Loucy (cell line): ENCODE measurements around the gene GRAMD2A.

Source experiments
- H2AFZ ChIP-seq: fragments of 200-600 bp; sonication (generic); 2 replicates; pipeline ENCODE4 v1.6.0; 2016; ENCODE audit warnings: antibody characterized with exemption, mild to moderate bottlenecking, low read length, moderate library complexity
- H3F3A ChIP-seq: fragments of 200-600 bp; 2 replicates; pipeline ENCODE4 v1.6.0; 2016; ENCODE audit warnings: antibody characterized with exemption, low read depth, mild to moderate bottlenecking
- H3K27me3 ChIP-seq: fragments of 200-600 bp; sonication (generic); 2 replicates; pipeline ENCODE4 v1.6.1; 2014; ENCODE audit warnings: low read length, mild to moderate bottlenecking; ENCODE audit not compliant: insufficient read depth, poor library complexity, severe bottlenecking
- H3K36me3 ChIP-seq: fragments of 200-600 bp; sonication (generic); 2 replicates; pipeline ENCODE4 v1.6.1; 2016; ENCODE audit warnings: low read length; ENCODE audit not compliant: insufficient read depth
- H3K4me1 ChIP-seq: fragments of 200-600 bp; sonication (generic); 2 replicates; pipeline ENCODE4 v1.5.1; 2014; ENCODE audit warnings: low read length, mild to moderate bottlenecking; ENCODE audit not compliant: insufficient read depth, poor library complexity, severe bottlenecking
- H3K4me2 ChIP-seq: fragments of 200-600 bp; sonication (generic); 2 replicates; pipeline ENCODE4 v1.6.0; 2014; ENCODE audit warnings: antibody characterized with exemption, low read length, low read depth, mild to moderate bottlenecking; ENCODE audit not compliant: poor library complexity, severe bottlenecking
- H3K4me3 ChIP-seq: fragments of 200-600 bp; sonication (generic); 2 replicates; pipeline ENCODE4 v1.5.1; 2014; ENCODE audit warnings: low read length, mild to moderate bottlenecking, mixed read lengths; ENCODE audit not compliant: poor library complexity, severe bottlenecking
- H3K79me2 ChIP-seq: fragments of 200-600 bp; sonication (generic); 2 replicates; pipeline ENCODE4 v1.6.1; 2014; ENCODE audit warnings: low read length; ENCODE audit not compliant: insufficient read depth
- H3K9ac ChIP-seq: fragments of 200-600 bp; sonication (generic); 2 replicates; pipeline ENCODE4 v1.6.0; 2014; ENCODE audit warnings: mild to moderate bottlenecking, low read depth, low read length, moderate library complexity; ENCODE audit not compliant: poor library complexity, severe bottlenecking
- H3K9me2 ChIP-seq: fragments of 200-600 bp; sonication (generic); replicated peaks from 2 replicates; pipeline ENCODE4 v1.6.1; 2016; ENCODE audit warnings: low read depth, low read length, mixed read lengths
- H3K9me3 ChIP-seq: fragments of 200-600 bp; sonication (generic); 2 replicates; pipeline ENCODE4 v1.6.1; 2014; ENCODE audit warnings: mild to moderate bottlenecking, antibody characterized with exemption, low read length, low read depth; ENCODE audit not compliant: insufficient read depth
- H4K20me1 ChIP-seq: fragments of 200-600 bp; sonication (generic); 2 replicates; pipeline ENCODE4 v1.6.0; 2014; ENCODE audit warnings: antibody characterized with exemption, low read length, mild to moderate bottlenecking; ENCODE audit not compliant: insufficient read depth, poor library complexity, severe bottlenecking
- EZH2phosphoT487 ChIP-seq: fragments of 200-600 bp; IDR thresholded peaks from 2 replicates; pipeline ENCODE4 v1.6.1; 2018; ENCODE audit warnings: antibody characterized with exemption, mild to moderate bottlenecking, moderate library complexity, borderline replicate concordance
- TF ChIP-seq, protein P1 (sequence below): fragments of 200-600 bp; sonication (generic); conservative IDR thresholded peaks from 2 replicates; pipeline ENCODE4 v1.5.1; 2014; ENCODE audit warnings: mild to moderate bottlenecking, antibody characterized with exemption, low read length

GRAMD2A gene

GRCh38 chr15:72231833-72232478 lies 34.4 kb upstream of the GRAMD2A start:
- H3K36me3 ChIP-seq, result no peaks in the 10 kb centered on the region
- H3F3A ChIP-seq, result peaks cover 20% of the 10 kb centered on the region
- H3K4me3 ChIP-seq, result peak overlapping the region; percentile 95
- peak overlapping the region; percentile 99 for H3K9ac ChIP-seq
- H3K79me2 ChIP-seq, result peaks cover 51% of the 10 kb centered on the region
- H3K9me3 ChIP-seq, result no peaks in the 10 kb centered on the region
- H3K4me1 ChIP-seq, result peaks cover 41% of the 10 kb centered on the region
- TF ChIP-seq, protein P1, sequence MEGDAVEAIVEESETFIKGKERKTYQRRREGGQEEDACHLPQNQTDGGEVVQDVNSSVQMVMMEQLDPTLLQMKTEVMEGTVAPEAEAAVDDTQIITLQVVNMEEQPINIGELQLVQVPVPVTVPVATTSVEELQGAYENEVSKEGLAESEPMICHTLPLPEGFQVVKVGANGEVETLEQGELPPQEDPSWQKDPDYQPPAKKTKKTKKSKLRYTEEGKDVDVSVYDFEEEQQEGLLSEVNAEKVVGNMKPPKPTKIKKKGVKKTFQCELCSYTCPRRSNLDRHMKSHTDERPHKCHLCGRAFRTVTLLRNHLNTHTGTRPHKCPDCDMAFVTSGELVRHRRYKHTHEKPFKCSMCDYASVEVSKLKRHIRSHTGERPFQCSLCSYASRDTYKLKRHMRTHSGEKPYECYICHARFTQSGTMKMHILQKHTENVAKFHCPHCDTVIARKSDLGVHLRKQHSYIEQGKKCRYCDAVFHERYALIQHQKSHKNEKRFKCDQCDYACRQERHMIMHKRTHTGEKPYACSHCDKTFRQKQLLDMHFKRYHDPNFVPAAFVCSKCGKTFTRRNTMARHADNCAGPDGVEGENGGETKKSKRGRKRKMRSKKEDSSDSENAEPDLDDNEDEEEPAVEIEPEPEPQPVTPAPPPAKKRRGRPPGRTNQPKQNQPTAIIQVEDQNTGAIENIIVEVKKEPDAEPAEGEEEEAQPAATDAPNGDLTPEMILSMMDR, result no peak
- no peak for TF ChIP-seq EZH2phosphoT487
- H3K4me2 ChIP-seq, result peak overlapping the region; percentile 98
- H2AFZ ChIP-seq, result peak overlapping the region; percentile 93
- H4K20me1 ChIP-seq, result peaks cover 41% of the 10 kb centered on the region
- peaks cover 10% of the 10 kb centered on the region for H3K27me3 ChIP-seq
- no peaks in the 10 kb centered on the region for H3K9me2 ChIP-seq

- peak within 1 kb of the TSS; percentile 98 for H3K4me2 ChIP-seq
- H3F3A ChIP-seq, result peaks cover 20% of the 10 kb centered on the region
- H4K20me1 ChIP-seq, result peaks cover 46% of the 10 kb centered on the region
- no peaks in the 10 kb centered on the region for H3K9me3 ChIP-seq
- peaks cover 10% of the 10 kb centered on the region for H3K27me3 ChIP-seq
- H3K4me3 ChIP-seq, result peak within 1 kb of the TSS; percentile 95
- peaks cover 55% of the 10 kb centered on the region for H3K79me2 ChIP-seq
- no peaks in the 10 kb centered on the region for H3K9me2 ChIP-seq
- TF ChIP-seq EZH2phosphoT487, result no peak
- TF ChIP-seq, protein P1, result no peak
- no peaks in the 10 kb centered on the region for H3K36me3 ChIP-seq
- peak within 1 kb of the TSS; percentile 93 for H2AFZ ChIP-seq
- H3K9ac ChIP-seq, result peak within 1 kb of the TSS; percentile 99
- peaks cover 38% of the 10 kb centered on the region for H3K4me1 ChIP-seq
Measured at GRCh38 chr15:72231066-72231832, 33.7 kb upstream of the GRAMD2A start, which contains the start of gene PKM. PKM (minus strand) TSS chr15:72231190; CDS start chr15:72219097, 12,093 bp downstream.

DNA sequence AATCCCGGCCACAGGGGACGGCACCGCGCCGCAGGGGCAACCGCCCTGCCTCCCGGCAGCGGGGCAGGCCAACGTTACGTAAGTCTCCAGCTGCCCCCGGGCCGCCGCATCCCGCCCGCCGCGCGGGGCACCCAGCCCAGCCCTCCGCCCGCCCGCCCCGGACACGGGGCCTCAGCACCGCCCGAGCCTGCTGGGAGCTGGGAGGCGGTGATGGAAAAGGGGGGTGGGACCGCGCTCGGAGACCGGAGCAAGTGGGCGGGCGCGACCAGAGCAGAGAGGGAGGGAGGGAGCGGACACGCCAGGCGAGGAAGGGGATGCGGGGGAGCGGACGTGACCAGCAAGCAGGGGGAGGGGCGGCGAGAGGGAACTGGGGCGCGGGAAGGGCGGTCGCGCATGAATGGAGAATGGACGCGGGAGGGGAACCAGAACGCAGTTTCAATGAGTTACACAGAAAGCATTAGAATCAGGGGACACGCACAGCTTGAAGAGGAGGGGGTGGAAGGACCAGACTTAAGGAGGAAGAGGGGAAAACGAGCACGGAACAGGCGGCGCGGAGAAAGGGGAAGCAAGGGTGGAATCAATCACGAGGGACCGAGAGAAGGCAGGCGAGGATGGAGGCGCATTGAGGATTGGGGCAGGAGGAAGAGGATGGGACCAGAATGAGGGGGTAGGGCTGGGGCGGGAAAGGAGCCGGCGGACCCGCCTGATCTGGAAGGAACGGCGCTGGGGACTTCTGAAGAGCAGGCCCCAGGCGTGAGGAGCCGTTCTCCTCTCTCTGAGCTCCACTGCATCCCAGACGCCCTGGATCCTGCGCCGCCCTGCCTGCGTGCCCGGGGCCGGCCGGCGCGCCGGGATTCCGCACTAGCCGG lies 32.8 kb upstream of the GRAMD2A start:
- peak overlapping the region; percentile 54 for H2AFZ ChIP-seq
- peaks cover 55% of the 10 kb centered on the region for H4K20me1 ChIP-seq
- H3F3A ChIP-seq, result peaks cover 20% of the 10 kb centered on the region
- no peak for TF ChIP-seq EZH2phosphoT487
- peak overlapping the region; percentile 99 for H3K9ac ChIP-seq
- H3K4me1 ChIP-seq, result peaks cover 45% of the 10 kb centered on the region
- H3K9me2 ChIP-seq, result no peaks in the 10 kb centered on the region
- peaks cover 10% of the 10 kb centered on the region for H3K27me3 ChIP-seq
- peak overlapping the region; percentile 83 for H3K4me2 ChIP-seq
- peaks cover 7% of the 10 kb centered on the region; the same call in 1 of the 2 replicates for H3K36me3 ChIP-seq
- no peaks in the 10 kb centered on the region for H3K9me3 ChIP-seq
- H3K4me3 ChIP-seq, result peak overlapping the region; percentile 95
- peaks cover 63% of the 10 kb centered on the region for H3K79me2 ChIP-seq
